ENCODE measurements around the gene TENT4A.

Gene TENT4A

DNA sequence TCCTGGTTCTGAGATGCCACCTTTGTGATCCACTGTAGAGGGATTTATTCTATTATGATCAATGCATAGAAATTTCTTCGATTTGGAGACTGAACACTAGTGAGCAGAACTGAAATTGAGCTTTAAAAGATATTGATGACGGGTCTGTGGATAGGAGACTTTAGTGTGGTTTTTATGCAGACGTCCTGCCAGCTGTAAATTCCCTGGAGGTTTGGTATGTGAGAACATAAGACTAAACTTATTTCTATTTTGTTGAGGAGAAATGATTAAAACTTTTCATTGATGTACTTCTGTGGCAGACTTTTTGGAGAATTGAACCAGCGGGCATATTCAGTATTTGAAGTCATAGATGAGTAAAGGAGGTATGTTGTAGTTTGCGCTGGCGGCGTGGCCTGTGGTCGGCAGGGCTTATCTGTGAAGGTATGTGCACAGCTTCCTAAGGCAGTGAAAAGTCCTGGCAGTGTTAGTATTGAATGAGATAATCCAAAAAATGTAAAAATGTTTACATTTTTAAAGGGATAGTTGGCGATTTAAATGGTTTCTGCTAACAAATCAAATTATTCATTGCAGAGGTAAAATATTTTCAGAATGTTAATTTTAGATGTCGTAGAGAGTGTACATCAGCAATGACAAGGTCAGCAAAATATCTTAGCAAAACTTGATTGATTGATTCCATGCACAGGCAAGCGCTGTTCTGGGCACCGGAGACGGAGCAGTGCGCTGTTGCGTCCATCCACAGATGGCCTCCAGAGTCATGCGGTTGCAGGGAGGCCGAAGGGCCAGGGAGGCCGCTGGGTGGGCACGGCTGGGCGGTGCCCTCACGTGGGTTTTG lies 20.4 kb downstream of the TENT4A start:
- no peak for DNase-seq (ENCODE audit: low read depth in 2 of 2)

DNA sequence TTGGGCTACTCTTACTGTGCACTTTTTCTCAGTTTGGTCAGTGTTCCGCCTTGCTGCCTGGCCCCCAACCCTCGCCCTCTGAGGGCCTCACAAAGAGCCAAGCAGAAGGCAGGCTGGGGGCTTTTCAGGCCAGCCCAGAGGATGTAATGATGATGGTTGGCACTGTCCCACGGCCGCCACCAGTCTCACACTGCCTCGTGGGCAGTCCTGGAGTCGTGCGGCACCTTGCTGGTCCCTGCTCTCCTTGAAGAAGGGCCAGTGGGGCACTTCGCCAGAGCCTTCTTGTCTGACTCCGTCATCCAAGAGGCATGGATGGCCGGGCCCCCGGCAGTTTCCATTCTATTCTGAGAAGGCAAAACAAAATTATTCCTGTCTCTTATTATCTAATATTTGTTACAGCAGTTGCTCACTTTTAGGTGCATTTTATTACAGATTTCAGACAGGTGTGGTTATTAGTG lies 21.0 kb downstream of the TENT4A start:
- no peak for DNase-seq (ENCODE audit: low read depth in 2 of 2)

DNA sequence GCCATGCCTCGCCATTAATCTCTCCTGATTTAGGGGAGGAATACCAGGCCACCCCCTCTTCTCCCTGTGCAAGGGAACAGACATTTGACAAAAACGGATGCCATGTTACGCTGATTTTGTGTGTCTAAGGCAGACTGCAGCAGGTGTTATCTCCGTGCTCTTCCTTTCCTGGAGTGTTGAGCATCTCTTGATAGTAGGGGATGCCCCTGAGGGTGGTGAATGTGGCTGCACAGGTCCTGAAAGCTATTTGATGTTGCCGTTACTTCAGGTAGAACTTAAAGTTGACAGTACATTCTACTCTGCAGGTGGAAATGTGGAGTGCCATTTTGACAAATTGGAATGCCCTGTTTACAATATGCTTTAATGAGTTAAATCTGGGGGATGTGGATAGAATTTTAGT lies 21.5 kb downstream of the TENT4A start:
- no peak for DNase-seq (ENCODE audit: low read depth in 2 of 2)

DNA sequence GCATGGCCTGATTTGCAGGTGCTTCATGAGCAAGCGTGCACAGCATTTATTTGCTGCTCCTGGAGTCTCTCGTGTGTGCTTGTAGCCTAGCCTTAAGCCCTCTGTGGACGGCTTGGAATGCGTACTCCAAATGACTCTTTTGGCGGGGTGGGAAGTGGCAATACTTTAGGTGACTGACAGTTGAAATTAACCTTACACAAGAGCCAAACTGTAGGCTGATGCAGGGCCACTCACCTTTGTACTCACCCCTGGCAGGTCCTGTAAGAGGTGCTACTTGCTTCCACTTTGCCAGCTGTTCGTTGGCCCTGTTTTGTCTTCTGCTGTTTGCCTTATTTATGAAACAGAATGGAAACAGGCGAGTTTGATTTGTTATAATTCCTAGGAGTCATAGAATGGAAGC lies 22.9 kb downstream of the TENT4A start:
- no peak for DNase-seq (ENCODE audit: low read depth in 2 of 2)

DNA sequence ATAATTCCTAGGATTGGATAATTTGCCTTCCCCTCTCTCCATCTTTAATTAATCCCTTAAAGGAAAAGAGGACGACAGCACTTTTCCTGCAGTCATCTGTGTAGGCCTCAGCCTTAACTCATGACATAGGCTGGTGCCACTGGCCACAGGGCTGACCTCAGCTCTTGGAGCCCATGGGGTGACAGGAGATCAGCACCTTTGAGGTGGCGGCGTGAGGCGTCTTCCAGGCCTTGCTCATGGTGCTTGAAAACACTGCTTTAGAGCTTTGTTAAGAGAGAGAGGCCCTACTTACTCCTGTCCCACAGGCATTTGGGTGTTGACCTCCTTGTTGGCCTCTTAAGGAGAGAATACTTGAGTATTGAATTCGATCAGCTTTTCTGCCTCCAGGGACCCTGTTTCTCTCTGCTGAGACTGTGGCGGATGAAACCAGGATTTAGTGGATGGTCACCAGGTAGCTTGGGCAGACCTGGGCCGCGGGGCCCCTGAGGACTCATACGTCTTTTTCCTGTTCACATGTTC lies 23.4 kb downstream of the TENT4A start:
- DNase-seq (ENCODE audit: low read depth in 2 of 2), result no peak

DNA sequence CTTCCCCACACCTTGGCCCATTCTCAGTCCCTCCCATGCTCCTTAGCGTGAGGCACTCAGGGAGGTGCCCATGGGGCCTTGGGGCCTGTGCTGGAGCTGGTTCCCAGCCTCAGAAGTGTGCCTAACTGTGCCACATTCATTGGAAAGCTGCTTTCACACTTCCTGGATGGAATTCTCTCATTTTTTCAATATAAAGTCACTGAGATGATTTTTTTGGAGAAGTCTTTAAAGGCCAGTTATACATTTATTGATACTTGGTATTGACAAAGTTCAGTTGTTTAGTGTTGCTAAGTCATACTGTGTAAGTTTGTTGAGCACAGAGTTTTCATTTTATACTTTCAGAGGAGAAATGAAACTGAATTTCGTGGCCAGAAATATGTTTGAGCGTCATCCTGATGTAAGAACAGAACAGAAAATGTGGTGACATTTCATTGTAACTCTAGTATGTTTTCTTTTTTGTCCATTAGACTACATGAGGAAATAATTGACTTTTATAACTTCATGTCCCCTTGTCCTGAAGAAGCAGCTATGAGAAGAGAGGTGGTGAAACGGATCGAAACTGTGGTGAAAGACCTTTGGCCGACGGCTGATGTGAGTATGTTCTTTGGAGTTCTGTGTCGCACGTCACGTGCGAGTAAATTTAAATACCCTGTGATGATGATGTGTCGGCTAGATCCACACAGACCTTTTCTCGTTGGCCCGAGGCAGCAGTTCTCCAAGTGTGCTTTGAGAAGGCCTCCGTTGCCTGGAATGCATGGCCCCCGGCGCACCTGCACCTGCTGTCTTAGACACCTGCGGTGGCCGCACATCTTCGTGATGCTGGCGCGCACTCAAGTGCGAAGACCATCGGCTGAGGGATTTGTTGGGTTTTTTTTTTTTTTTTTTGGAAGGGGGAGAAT lies 24.1 kb downstream of the TENT4A start:
- DNase-seq (ENCODE audit: low read depth in 2 of 2), result no peak

DNA sequence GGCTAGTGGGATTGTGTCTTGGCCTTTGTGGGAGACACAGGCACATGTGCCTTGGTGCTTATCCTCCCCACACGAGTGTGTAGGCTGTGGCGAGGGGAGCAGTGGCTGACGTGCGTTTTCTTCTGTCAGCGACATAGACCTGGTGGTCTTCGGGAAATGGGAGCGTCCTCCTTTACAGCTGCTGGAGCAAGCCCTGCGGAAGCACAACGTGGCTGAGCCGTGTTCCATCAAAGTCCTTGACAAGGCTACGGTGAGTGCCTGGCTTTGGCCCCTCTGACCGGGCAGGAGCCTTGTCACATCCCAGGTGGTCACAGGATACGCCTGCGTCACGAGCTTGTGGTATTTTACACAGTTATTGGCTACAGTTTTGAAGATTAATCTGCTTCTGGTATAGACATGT lies 26.4 kb downstream of the TENT4A start:
- DNase-seq (ENCODE audit: low read depth in 2 of 2), result no peak

DNA sequence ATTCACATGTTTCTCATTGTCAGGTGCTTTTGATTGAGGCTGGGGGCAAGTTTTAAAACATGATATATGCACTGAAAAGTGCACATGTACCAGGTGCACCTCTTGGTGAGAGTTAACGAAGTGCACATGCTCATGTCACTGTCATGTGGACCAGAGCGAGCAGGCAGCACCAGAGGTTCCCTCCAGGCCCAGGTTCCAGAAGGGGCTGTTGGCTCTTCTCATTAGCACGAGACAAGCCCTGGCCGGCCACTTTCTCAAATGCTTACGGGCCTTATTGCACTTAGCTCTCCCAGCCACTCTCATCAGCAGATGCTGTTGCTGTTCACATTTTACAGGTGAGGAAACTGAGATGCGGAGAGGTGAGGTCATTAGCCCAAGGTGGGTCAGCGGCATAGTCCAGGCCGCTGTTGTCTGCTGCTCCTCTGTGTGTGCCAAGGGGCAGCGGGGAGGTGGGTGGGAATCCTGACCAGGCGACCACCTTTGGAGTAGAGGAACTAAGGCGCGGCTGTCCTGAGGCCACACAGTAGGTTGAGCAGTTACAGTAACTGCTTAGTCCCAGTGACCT lies 27.4 kb downstream of the TENT4A start:
- no peak for DNase-seq (ENCODE audit: low read depth in 2 of 2)

DNA sequence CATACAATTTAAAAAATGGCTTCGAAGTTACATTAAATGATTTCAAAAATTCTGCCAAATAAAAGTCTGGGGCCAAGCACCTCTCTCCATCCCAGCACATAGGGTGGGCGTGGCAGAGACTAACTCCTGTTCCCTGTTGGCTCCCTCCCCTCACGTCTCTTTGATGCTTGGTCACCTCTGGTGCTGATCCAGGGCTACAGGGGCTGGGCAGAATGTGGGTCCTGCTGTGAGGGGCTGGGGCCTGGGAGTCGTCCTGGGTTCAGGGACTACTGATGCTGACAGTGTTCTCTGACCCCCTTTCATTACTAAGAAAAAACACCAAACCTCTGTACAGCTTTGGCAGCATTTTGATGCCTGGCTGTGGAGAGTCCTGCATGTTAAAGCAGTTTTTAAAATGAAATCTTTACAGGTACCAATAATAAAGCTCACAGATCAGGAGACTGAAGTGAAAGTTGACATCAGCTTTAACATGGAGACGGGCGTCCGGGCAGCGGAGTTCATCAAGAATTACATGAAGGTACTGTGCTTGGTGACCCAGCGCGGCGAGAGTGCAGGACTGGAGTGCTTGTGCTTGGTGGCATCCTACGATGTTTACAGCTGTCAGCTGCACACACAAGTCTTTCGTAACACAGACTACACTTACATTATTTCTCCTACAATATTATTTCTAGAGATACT lies 29.0 kb downstream of the TENT4A start:
- DNase-seq (ENCODE audit: low read depth in 2 of 2), result no peak

DNA sequence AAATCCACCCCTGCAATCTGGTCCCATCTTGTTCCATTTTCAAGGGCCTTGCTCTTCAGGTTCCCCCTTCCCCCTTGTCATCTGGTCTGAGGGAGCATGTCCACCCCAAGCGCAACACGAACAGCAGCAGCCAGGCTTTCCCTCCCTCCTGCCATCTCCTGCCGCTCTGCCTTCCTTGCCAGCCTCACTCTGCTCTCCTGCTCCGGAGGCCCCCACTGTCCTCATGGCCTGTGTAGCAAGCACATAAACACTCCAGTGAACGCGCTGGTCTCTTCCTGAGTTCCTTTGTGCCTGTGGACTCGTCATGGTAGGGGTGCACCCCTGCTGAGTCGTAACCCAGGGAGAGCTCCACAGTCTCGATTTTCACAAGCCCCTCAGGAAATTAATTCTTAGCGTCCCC lies 29.9 kb downstream of the TENT4A start:
- DNase-seq (ENCODE audit: low read depth in 2 of 2), result no peak

DNA sequence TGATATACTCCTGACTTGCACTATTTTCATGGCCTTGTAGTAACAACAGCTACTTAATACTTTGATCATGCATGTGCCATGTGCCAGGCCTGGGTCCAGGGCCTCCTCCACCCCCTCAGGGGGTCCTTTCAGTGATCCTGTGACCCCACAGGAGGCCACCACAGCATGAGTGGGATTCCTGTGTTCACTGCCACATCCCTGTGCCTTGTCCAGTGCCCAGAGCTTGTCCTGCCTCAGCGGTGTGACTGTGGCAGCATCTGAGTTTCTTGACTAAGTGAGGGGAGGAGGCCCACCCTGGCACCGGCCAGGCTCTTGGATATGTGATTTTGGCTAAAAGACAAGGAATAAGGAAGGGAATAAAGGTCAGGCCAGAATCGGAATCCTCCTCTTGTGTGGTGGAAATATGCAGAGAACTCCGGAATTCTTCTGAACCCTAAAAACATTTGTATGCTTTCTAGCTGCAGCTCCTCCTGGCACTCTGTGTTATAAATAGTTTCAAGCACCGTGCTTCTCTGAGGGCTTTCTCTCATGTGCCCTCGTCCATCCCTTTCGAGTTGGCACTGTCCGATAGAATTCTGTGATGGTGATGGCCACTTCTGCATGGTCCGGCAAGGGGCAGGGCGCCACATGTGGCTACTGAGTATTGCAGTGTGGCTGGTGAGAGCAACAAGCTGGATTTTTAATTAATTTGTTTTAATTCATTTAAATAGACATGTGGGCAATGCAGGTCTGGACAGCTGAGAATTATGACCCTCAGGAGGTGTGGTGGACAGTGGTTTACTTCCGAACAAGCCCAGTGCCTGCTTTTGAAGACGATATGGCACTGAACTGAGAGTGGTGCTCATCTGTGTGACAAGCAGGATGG lies 31.8 kb downstream of the TENT4A start:
- DNase-seq (ENCODE audit: low read depth in 2 of 2), result no peak

DNA sequence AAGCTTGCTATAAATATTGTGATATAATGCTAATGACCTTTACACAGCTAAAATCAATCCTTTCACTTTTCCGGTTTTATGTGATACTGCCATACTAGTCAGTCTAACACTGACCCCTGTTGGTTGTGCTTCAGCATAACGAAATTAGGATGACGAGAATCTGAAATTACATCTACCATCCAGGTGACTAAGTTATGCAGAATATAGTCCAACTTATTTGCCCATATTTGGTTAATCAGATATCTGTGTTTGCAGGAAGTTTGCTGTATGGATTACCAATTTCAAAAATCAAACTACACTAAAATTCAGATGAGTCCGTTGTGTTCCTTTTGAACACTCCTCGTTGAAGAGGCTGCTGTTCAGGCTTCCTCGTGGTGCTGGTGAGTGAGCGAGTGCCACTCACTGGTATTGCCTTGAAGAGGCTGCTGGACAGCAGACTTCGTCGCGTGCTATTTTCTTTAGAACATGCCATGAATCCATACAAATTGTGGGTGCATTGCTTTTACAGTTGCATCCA lies 32.5 kb downstream of the TENT4A start:
- DNase-seq (ENCODE audit: low read depth in 2 of 2), result no peak

DNA sequence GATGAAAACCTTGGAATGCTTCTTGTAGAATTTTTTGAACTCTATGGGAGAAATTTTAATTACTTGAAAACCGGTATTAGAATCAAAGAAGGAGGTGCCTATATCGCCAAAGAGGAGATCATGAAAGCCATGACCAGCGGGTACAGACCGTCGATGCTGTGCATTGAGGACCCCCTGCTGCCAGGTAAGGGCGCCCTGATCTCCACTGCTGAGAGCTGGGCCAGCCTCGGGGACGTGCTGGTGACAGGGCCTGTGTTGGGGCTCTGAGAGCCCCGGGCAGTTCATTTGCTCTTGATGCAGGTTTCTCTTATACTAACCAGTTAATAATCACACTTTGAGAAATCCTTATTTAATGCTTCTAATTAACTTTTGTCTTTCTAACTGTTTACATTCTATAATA lies 33.0 kb downstream of the TENT4A start:
- no peak for DNase-seq (ENCODE audit: low read depth in 2 of 2)

DNA sequence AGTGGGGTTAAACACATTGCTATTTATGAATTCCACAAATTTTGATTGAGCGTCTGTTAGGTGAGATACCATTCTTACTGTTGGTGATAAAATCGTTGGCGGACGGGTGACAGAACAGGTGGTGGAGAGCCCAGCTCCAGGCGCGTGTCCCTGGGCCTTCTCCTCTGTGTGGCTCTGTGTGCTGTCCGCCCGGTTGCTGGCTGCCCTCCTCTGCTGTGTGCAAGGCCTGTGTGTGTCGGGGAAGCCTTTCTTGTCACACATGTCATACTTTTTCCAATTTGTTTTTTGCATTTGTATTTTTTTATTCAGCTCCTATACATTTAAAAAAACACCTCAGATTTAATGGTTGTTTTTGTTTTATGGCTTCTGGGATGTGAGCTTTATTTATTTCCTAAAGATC lies 33.9 kb downstream of the TENT4A start:
- no peak for DNase-seq (ENCODE audit: low read depth in 2 of 2)

DNA sequence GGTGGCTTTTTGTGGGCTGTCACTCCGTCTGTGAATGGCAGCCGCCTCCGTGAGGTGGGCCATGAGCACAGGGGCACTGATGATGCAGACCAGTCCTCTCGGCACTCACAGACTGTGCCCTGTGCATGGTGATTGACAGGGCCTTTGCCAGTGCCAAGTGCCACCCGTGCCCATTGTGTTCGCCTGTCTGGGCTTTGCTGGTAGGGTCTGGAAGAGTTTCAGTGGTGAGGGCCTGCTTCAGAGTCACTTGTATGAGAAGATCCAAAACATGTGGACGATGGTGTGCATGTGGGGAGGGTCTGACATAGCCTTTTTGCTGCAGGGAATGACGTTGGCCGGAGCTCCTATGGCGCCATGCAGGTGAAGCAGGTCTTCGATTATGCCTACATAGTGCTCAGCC lies 34.9 kb downstream of the TENT4A start:
- no peak for DNase-seq (ENCODE audit: low read depth in 2 of 2)

DNA sequence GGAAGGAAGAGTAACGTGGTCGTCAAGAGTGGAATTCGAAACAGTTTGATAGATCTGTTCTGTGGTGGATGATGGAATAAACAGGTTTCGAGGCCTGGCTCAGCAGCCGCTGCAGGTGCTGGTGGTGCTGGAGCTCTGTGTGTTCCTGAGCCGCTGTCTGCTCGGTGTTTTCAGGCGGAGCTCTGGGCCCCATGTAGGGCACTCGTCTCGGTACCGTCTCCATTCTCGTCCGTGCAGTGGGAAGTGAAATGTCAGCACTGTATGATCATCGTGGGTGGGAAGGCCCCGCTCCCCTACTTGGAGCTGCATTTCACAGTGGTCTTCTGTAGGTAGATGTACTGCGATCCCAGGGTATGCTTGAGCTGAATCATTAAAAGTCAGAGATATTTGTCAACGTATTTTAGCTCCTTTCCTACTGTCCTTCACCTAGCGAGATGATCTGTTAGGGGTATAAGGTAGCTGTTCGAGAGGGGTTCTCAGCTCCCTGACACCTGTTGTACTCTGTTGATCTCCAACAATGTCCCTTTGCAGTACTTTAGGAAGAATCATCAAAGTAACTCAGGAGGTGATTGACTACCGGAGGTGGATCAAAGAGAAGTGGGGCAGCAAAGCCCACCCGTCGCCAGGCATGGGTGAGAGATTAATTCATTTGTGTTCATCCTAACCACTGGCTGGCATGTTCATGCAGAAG lies 35.9 kb downstream of the TENT4A start:
- DNase-seq (ENCODE audit: low read depth in 2 of 2), result no peak

DNA sequence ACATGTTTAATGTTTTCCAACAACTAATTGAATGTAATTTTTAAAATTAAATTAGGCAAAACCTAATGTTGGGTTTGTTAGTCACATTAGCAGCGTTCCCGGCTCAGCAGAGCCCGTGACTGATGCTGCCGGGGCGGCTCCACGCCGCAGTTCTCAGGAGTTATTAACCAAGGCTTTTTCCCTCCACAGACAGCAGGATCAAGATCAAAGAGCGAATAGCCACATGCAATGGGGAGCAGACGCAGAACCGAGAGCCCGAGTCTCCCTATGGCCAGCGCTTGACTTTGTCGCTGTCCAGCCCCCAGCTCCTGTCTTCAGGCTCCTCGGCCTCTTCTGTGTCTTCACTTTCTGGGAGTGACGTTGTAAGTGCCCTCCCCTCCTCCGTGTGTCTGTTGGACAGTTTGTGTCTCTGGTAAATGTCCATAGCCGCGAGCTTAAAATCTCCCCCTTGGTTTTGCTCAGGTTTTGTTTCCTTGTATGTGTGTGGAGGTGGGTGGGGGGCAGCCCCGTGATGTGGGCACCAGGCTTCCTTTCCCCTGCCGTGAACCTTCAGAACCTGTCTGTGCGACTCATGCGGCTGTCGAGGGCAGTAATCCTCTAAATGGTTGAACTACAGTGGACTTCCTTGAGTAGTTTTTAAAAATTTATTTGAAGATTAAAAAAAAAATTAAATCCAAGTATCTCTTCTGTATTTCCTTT lies 37.1 kb downstream of the TENT4A start:
- DNase-seq (ENCODE audit: low read depth in 2 of 2), result no peak

DNA sequence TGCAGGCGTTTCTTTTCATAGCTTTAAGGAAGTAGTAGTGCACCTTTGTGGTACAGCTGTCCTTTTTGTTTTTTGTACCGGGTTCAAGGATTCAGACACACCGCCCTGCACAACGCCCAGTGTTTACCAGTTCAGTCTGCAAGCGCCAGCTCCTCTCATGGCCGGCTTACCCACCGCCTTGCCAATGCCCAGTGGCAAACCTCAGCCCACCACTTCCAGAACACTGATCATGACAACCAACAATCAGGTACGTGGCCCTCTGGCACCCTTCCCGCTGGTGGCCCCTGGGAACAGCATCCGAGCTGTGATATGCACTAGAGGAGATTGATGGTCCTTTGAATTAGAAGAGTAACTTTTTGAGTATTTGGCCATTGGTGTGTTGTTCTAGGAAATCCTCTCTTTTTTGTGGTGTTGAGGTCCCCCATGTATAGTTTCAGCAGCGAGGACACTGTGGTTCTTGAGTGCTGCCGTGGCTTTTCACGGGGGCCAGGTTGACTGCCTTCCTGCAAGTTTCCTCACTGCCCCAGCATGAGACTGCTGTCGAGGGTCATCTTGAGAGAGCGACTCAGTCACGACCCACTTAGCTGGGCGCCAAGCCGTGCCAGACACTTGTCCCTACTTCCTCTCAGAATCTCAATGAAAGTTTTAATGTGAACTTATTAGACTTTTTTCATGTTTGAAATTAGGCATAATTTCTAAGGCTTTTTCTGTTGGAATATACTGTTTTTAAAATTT lies 37.9 kb downstream of the TENT4A start:
- DNase-seq (ENCODE audit: low read depth in 2 of 2), result no peak

DNA sequence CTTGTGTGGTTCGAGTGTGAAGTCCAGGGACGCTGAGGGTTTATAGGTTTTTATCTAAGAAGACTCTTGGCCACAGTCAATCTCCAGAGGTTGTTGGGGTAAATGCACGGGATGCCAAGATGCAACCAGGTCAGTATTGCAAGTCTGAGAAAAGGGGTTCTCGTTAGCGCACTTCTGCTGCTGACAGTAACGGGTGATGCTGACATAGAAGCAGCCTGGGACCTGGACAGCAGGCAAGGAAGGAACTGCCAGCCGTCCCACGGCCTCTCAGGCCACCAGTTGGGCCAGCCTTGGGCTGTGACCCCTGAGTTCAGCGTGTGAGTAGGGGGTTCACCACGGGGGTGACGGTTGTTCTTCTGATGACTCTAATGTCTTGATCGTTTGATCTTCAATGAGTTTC lies 39.0 kb downstream of the TENT4A start:
- no peak for DNase-seq (ENCODE audit: low read depth in 2 of 2)

All from stimulated activated CD4-positive, alpha-beta T cell treated with anti-CD3 and anti-CD28 coated beads, Interleukin-15, amount 100 ng/mL, for 48 hours (primary cell).